ENCODE measurements around the gene DDA1. TPM values are rescaled to one million over a fixed set of nuclear protein-coding genes. Genes with fewer than 3 reads are reported as not detected.

Gene DDA1
- total and polyA plus RNA-seq, 9 of the 15 experiments (the other 6 are each of a cell fraction or from before 2014, with no cell fraction given), result 1.4 to 83.8 (median 33.8) TPM

- 0 out of 4 replicates have a peak, but pooled peaks of 1 of the 2 experiments have one; percentile 28 for TF ChIP-seq HDAC1 (IDR thresholded peaks at IDR 0.05)
- TF ChIP-seq MAFF (IDR thresholded peaks at IDR 0.05; ENCODE audit: low read length), result no peak
- peak; percentile 48; the same call in 1 of the 2 replicates for TF ChIP-seq TAF7 (tag; IDR thresholded peaks at IDR 0.05)
- no peak for TF ChIP-seq NCOR1 (IDR thresholded peaks at IDR 0.05)
- TF ChIP-seq, protein P1, sequence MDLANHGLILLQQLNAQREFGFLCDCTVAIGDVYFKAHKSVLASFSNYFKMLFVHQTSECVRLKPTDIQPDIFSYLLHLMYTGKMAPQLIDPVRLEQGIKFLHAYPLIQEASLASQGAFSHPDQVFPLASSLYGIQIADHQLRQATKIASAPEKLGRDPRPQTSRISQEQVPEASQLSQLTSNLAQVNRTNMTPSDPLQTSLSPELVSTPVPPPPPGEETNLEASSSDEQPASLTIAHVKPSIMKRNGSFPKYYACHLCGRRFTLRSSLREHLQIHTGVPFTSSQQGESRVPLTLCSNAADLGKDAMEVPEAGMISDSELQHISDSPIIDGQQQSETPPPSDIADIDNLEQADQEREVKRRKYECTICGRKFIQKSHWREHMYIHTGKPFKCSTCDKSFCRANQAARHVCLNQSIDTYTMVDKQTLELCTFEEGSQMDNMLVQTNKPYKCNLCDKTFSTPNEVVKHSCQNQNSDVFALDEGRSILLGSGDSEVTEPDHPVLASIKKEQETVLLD (IDR thresholded peaks at IDR 0.05), result no peak
- peak; percentile 88 for TF ChIP-seq ZNF740 (CRISPR knock-in tag; IDR thresholded peaks at IDR 0.05)
- TF ChIP-seq ZNF740 (tag; IDR thresholded peaks at IDR 0.05), result peak in 1 of 2 experiments; percentile 42; a peak in 1 of 4 replicates
- TF ChIP-seq BCOR (IDR thresholded peaks at IDR 0.05), result peak; percentile 57; the same call in 1 of the 2 replicates
- peak; percentile 73 for TF ChIP-seq ZNF583 (CRISPR knock-in tag; IDR thresholded peaks at IDR 0.05)
- TF ChIP-seq ARID1B (IDR thresholded peaks at IDR 0.05), result no peak
- no peak for TF ChIP-seq ZNF23 (CRISPR knock-in tag; IDR thresholded peaks at IDR 0.05)
- 0 out of 2 replicates have a peak, but pooled peaks have one; percentile 17 for TF ChIP-seq PML (IDR thresholded peaks at IDR 0.05; ENCODE audit: low read length)
- TF ChIP-seq MXI1 (IDR thresholded peaks at IDR 0.05; ENCODE audit: low read depth, low read length), result 0 out of 2 replicates have a peak, but pooled peaks have one; percentile 14
- no peak for TF ChIP-seq KDM4B (IDR thresholded peaks at IDR 0.05; ENCODE audit: borderline replicate concordance in 2 of 2, low read depth in 1 of 2)
- TF ChIP-seq BRD4 (IDR thresholded peaks at IDR 0.05), result 0 out of 2 replicates have a peak, but pooled peaks have one; percentile 13
- TF ChIP-seq, protein P2, sequence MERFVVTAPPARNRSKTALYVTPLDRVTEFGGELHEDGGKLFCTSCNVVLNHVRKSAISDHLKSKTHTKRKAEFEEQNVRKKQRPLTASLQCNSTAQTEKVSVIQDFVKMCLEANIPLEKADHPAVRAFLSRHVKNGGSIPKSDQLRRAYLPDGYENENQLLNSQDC (CRISPR knock-in tag; IDR thresholded peaks at IDR 0.05), result 0 out of 2 replicates have a peak, but pooled peaks have one; percentile 1
- TF ChIP-seq FUS (optimal IDR thresholded peaks at IDR 0.05; ENCODE audit: low read depth, low read length), result no peak
- TF ChIP-seq CBX3 (IDR thresholded peaks at IDR 0.05; ENCODE audit: borderline replicate concordance in 1 of 2, low read length in 2 of 2), result no peak
- TF ChIP-seq PKNOX1 (IDR thresholded peaks at IDR 0.05), result peak; percentile 17; the same call in 1 of the 2 replicates
Observed at GRCh38 chr19:17337675-17338432, 28.5 kb downstream of the DDA1 start (continued).

Data from K562 (cell line).